Ectodermal cell (in vitro differentiated cells): ENCODE data around the gene MAP3K14.

Experiments
- H3K27ac ChIP-seq: 2 replicates; pipeline ENCODE4 v1.7.0; 2013; ENCODE audit warnings: mild to moderate bottlenecking, low read depth, low read length; ENCODE audit not compliant: insufficient read depth, poor library complexity, severe bottlenecking
- H3K27me3 ChIP-seq: 2 replicates; pipeline ENCODE4 v1.7.0; 2013; ENCODE audit warnings: mild to moderate bottlenecking, low read length; ENCODE audit not compliant: insufficient read depth, control insufficient read depth, poor library complexity, severe bottlenecking
- H3K36me3 ChIP-seq: one replicate; pipeline ENCODE4 v1.7.0; 2013; ENCODE audit warnings: low read length; ENCODE audit not compliant: control insufficient read depth, insufficient read depth
- H3K4me1 ChIP-seq: one replicate; pipeline ENCODE4 v1.7.0; 2013; ENCODE audit warnings: low read length; ENCODE audit not compliant: control insufficient read depth, insufficient read depth
- H3K4me3 ChIP-seq: 2 replicates; pipeline ENCODE4 v1.7.0; 2013; ENCODE audit warnings: low read depth, low read length, control low read depth; ENCODE audit not compliant: insufficient read depth
- H3K9me3 ChIP-seq: 2 replicates; pipeline ENCODE4 v1.7.0; 2013; ENCODE audit warnings: mild to moderate bottlenecking, low read length, moderate library complexity; ENCODE audit not compliant: control insufficient read depth
- WGBS, 2 experiments: methylation state at CpG; one replicate each; pipeline ENCODE4 v1.1.7; 2013; ENCODE audit warnings: missing lambda C conversion rate in 2 of 2; 5-methylcytosine and 5-hydroxymethylcytosine counted together

The MAP3K14 gene

DNA sequence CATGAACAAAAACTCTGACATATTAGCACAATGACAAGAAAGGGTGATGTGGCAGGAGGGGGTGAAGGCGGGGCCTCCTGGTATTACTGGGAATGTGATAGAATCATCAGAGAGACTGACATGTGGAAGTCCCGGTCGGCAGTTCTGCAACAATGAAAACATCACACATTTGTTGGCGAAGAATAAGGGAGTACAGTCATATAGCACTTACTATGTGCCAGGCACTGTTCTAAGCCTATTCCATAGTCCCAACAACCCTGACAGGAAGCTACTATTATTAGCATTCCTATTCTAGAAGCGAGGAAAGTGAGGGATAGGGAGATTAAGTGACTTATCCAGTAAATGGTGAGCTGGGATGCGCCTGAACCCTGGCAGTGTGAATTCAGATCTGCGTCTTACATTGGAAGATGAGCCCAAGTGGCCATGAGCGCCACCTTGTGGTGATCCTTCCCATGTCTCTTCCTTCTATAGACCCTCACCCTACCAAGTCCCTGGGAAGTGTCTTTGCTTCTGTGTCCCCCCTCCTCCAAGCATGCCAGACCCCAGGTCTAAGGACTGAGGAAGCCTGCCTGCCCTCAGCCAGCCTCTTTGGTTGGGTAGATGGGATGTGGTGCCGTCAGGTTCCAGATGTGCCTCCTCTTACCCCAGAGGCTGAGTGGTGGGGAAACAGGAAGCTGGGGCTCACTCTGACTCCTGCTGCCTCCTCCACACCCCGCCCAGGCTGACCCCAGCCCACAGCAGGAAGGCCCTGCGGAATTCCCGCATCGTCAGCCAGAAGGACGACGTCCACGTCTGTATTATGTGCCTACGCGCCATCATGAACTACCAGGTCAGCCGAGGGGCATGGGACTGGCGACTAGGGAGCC lies 81.2 kb downstream of the MAP3K14 start:
- peaks cover 22% of the 10 kb centered on the region for H3K27me3 ChIP-seq
- no peaks in the 10 kb centered on the region for H3K36me3 ChIP-seq
- no peaks in the 10 kb centered on the region for H3K9me3 ChIP-seq
- H3K4me3 ChIP-seq: no peak overlapping the region
- peaks cover 3% of the 10 kb centered on the region for H3K4me1 ChIP-seq
- H3K27ac ChIP-seq: no peak overlapping the region
- 51% methylated on average over 20 of the region's 20 CpGs for WGBS, 2 experiments

DNA sequence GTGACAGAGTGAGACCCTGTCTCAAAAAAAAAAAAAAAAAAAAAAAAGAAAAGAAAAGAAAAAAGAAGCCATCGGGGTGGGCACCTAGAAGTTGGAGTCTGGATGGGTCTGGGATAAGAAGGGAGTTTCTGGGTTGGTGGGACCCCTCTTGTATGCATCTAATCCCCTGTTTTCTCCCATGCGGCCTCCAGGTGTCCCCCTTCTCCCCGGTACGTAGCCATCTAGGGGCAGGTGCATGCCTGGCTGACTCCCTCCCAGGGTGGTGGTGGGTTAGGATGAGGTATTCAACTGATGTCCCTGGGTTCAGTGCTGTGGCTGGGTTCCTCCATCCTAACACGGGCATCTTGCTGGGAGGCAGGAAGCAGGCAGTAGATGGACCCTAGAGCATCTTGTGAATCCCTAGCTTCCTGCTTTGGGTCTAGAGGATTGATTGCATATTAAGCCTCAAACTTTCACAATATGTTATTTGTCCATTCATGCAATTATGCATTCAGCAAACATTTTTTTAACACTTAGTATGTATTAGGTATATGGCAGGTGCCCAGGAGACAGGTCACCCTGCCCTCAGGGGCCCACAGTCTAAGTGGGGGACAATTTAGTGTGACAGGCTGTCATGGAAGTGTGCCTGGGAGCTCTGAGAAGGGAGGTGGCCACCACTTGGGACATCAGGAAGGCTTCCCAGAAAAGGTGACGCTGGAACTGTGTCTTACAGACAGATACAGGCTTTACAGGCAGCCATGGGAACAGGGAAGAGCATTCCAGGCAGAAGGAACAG lies 82.0 kb downstream of the MAP3K14 start:
- Histone ChIP-seq H3K9me3 (no peaks in the 10 kb centered on the region), H3K4me3 (no peak overlapping the region), H3K27ac (no peak overlapping the region), H3K4me1 (peaks cover under 1% of the 10 kb centered on the region), H3K27me3 (peaks cover 13% of the 10 kb centered on the region), H3K36me3 (no peaks in the 10 kb centered on the region)
- WGBS, 2 experiments: 15 to 25% methylated on average over 5 to 6 of the region's 6 CpGs

DNA sequence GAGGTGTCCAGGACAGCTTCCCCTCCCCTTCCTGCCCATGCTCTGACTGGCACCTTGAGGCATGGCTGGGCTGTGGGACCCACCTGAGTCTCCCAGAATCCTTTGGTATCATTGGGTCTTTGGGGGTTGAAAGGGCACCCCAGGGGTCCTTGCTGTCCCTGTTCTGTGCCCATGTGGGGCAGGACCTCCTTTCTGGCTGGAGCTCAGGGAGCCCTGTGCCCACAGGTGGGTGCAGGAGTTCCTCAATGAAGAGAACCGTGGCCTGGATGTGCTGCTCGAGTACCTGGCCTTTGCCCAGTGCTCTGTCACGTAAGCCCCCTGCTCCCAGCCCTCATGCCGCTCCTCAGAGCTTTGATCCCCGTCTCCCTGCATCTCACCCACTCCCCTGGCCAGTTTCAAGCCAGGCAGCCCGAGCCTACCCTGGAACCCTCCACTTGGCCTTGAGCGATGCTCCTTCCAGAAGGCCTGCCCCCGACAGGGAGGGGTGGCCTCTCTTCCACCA lies 83.3 kb downstream of the MAP3K14 start:
- 87% methylated on average over 8 of the region's 8 CpGs for WGBS, 2 experiments
- H3K27me3 ChIP-seq: peaks cover 6% of the 10 kb centered on the region

DNA sequence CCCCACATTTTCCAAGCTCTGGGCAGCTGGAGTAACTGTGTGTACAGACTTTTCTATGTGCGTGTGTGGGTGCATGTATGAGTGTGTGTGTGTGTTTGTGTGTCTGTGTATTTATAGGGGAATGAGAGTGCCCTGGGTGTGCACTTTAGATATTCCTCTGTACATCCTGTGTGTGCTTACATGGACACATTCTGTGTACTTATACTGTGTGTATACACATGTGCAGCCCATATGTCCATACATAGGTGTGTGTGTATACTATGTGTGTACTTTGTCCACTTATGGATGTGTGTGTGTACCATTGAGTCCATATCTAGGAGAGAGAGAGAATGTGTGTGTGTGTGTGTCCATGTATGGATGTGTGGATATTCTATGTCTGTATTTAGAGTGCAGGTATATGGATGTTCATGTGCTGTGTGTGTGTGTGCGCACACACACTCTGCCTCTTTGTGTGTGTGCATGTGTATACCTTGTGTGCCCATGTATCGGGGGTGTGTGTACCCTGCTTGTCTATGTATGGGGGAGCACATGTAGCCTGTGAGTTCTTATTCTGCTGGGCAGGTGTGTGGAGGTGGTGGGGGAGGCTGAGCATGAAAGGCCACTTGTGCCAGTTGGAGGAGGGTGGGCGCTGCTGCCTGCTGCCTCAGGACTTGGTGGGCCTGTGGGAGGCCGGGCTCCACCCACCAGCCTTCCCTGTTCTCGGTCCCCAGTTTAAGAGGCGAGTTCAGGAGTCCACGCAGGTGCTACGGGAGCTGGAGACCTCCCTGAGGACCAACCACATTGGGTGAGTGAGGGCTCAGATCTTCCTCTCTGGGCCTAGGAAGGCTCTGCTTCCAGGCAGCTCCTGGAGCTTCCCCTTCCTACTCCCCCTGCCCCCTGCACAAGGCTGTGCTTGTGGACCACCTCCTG lies 84.1 kb downstream of the MAP3K14 start:
- H3K27me3 ChIP-seq: peaks cover 6% of the 10 kb centered on the region
- peaks cover 14% of the 10 kb centered on the region for H3K4me1 ChIP-seq
- H3K9me3 ChIP-seq: no peaks in the 10 kb centered on the region
- H3K4me3 ChIP-seq: no peak overlapping the region
- WGBS, 2 experiments: 88 to 90% methylated on average over 9 of the region's 9 CpGs
- no peak overlapping the region for H3K27ac ChIP-seq
- no peaks in the 10 kb centered on the region for H3K36me3 ChIP-seq

More for the DNA sequence above, 83.3 kb downstream of the MAP3K14 start:
- Histone ChIP-seq H3K36me3 (no peaks in the 10 kb centered on the region), H3K9me3 (no peaks in the 10 kb centered on the region), H3K4me3 (no peak overlapping the region), H3K27ac (no peak overlapping the region), H3K4me1 (peaks cover 14% of the 10 kb centered on the region)

DNA sequence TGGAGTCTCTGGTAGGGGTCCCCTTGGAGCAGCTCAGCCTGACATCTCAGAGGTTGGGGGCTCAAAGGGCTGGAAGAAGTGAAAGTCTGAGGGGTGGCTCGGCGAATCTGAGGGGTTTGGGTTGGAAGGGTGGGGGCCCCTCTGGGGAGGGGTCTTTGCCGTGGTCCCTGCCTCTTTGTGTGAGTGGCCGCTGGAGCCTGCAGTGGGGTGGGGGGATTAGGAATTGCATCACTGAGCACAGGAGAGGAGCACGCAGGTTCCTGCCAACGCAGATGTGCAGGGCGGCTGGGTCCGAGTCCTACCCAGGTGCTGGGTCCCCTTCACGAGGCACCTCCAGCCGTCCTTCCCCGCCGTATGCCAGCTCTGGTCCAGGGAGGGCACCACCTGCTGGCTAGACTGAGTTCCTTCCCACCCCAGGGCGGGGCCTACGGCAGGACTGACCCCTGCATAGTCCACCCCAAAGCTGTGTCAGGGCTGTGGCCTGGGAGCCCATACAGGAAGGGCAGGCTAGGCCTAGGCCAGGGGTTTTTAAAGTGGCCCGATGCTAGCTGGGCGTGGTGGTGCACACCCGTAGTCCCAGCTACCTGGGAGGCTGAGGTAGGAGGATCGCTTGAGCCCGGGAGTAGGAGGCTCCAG lies 85.2 kb downstream of the MAP3K14 start:
- Histone ChIP-seq H3K27ac (no peak overlapping the region), H3K36me3 (no peaks in the 10 kb centered on the region), H3K4me1 (peaks cover 14% of the 10 kb centered on the region), H3K4me3 (no peak overlapping the region), H3K27me3 (peaks cover 6% of the 10 kb centered on the region), H3K9me3 (no peaks in the 10 kb centered on the region)
- 76 to 77% methylated on average over 19 of the region's 19 CpGs for WGBS, 2 experiments

DNA sequence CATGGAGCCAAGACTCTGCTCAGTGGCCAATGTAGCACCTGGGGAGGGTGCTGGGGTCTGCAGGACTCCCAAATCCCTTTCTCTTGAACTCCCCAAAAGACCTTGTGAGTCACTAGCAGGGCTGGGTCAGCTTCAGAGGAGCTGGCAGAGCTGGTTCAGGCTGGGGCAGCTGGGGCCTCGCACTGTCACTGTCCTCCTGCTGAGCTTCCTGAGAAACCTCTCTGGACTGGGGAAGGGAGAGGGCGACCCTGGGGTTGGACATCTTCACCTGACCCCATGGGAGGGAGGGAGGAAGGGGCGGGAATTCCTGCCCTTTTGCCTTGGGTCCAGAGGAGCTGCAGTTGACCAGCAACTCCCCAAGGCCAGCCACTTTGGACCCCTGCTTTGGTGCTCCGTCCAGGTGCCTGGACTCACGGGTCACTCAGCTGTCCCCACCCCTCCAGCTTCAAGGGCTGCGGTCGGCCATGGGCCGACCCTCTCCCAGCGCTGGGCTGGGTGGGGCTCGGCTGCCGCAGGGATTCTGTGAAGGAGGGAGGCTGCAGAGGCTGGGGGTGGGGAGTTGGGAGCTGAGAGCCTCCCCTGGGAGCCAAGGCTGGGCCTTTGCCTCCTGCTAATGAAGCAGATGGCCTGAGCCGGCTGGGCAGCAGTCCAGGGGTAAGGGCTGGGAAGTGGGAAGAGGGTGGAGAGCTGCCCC lies 85.9 kb downstream of the MAP3K14 start:
- no peak overlapping the region for H3K4me3 ChIP-seq
- H3K27me3 ChIP-seq: peaks cover 6% of the 10 kb centered on the region
- 60 to 63% methylated on average over 12 of the region's 12 CpGs for WGBS, 2 experiments
- H3K9me3 ChIP-seq: no peaks in the 10 kb centered on the region
- no peaks in the 10 kb centered on the region for H3K36me3 ChIP-seq
- H3K4me1 ChIP-seq: peaks cover 14% of the 10 kb centered on the region
- H3K27ac ChIP-seq: no peak overlapping the region

DNA sequence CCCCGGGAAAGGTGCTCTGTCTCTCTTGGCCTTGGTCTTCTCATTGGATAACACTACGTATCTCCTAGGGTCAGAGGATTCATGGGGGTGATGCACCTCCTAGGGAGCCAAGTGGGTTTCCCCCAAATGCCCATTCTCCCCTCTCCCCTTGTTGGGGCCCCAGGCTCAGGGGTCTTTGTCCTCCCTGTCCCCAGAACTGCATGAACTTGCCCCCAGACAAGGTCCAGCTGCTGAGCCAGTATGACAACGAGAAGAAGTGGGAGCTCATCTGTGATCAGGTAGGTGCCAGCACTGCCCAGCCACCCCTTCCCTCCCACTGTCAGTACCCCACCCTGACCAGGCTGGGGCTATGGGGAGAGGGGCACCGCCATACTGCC lies 86.4 kb downstream of the MAP3K14 start:
- Histone ChIP-seq H3K4me1 (peaks cover 14% of the 10 kb centered on the region), H3K27ac (no peak overlapping the region)

DNA sequence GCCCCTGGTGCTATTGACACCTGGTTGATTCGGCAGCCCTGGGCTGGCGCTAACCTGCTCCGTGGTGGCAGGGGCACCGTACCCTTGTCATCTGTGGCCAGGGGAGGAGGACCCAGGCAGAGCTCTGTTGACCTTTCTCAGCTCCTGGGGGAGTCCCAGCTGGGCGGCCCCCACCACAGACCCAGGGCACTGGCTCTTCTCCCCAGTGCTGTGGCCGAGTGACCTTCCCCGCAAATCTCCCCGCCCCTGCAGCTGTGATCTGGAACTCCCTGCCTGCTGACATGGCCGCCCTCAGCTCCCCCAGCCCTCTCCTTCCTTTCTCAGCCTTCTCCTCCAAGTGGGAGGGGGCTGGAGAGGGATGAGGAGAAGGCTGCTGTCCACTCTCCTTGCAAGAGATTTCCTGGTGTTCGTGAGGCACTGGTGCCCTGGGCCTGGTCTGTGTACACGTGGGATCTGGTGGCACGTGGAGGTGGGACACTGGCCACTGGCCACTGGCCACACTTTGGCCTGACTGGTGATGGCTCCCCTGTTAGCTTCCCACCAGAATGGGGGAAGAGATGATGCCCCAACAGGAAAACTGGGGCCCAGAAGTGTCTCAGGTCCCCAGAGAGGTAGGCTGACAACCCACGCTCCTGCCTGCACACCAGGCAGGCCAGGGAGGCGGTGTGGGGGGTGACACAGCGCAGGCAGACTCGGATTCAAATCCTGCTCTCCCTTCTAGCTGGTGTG lies 87.0 kb downstream of the MAP3K14 start:
- Histone ChIP-seq H3K36me3 (no peaks in the 10 kb centered on the region), H3K4me3 (no peak overlapping the region), H3K27ac (no peak overlapping the region), H3K4me1 (peaks cover 14% of the 10 kb centered on the region), H3K27me3 (no peaks in the 10 kb centered on the region), H3K9me3 (no peaks in the 10 kb centered on the region)
- 89 to 90% methylated on average over 16 of the region's 16 CpGs for WGBS, 2 experiments

More for the DNA sequence above, 86.4 kb downstream of the MAP3K14 start:
- peaks cover 4% of the 10 kb centered on the region for H3K27me3 ChIP-seq
- WGBS, 2 experiments: 92 to 93% methylated on average over 4 of the region's 4 CpGs
- H3K4me3 ChIP-seq: no peak overlapping the region
- no peaks in the 10 kb centered on the region for H3K9me3 ChIP-seq
- no peaks in the 10 kb centered on the region for H3K36me3 ChIP-seq
